ENCODE measurements around the gene CD93. TPM values are rescaled to one million over a fixed set of nuclear protein-coding genes. Genes with fewer than 3 reads are reported as not detected.

CD93 gene
- polyA plus RNA-seq, 2 of the 4 experiments (the other 2 are of a cell fraction), result not detected

DNA sequence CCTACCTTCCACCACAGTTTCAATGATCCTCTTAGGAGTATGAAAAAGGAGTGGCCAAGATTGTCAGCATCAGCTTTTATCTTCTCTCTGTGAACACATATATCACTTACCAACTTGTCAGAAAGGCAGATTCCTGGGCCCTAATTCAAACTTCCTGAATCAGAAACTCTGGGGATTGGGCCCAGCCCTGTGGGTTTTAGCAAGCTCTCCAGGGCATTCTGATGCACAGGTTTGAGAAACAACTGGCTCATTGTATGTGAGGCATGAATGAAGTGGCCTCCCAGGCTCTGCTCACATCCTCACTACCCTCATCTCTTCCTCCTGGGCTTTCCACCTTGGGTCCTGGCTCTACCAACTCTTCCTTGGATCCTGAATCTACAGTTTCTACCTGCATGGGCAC, 23.5 kb downstream of the CD93 start:
- ATAC-seq (no peak), DNase-seq (ENCODE audit: low read depth in 1 of 2, low spot score in 1 of 2) (no peak), FAIRE-seq (no peak)
- Histone ChIP-seq H3K4me1 (peaks cover 18% of the 10 kb centered on the region), H3K9me3 (no peaks in the 10 kb centered on the region), H3K4me3 (no peak overlapping the region), H3K27ac (peak overlapping the region in 1 of 2 experiments; percentile 35; a peak in 2 of 6 replicates), H3K4me2 (no peak overlapping the region)
- TF ChIP-seq NPAS2 (CRISPR knock-in tag; IDR thresholded peaks at IDR 0.05; ENCODE audit: borderline replicate concordance), result no peak
- TF ChIP-seq CEBPB (IDR thresholded peaks at IDR 0.05), result no peak
- TF ChIP-seq RCOR1 (IDR thresholded peaks at IDR 0.05; ENCODE audit: low read depth, low read length), result no peak
- TF ChIP-seq FOSL2 (IDR thresholded peaks at IDR 0.05), result no peak
- TF ChIP-seq FOSL2 (CRISPR knock-in tag; IDR thresholded peaks at IDR 0.05), result no peak
- TF ChIP-seq JUNB (IDR thresholded peaks at IDR 0.05), result no peak
- TF ChIP-seq RNF2 (IDR thresholded peaks at IDR 0.05; ENCODE audit: borderline replicate concordance, low read depth), result no peak
- no peak for TF ChIP-seq USF2 (IDR thresholded peaks at IDR 0.05)
- no peak for TF ChIP-seq KDM1A (IDR thresholded peaks at IDR 0.05; ENCODE audit: low read depth)
- TF ChIP-seq CBX8 (IDR thresholded peaks at IDR 0.05), result no peak
- no peak for TF ChIP-seq TP53 (CRISPR knock-in tag; IDR thresholded peaks at IDR 0.05)
- no peak for TF ChIP-seq HOXB5 (CRISPR knock-in tag; IDR thresholded peaks at IDR 0.05)
- TF ChIP-seq TFCP2L1 (CRISPR knock-in tag; IDR thresholded peaks at IDR 0.05), result no peak
- CTCF ChIA-PET, result interaction anchor here (0.6 to 11.3 kb wide), 18 partner anchors 13 to 724 kb away, joined by 3 to 125 read pairs (median 5); partner anchors contain the start of genes CD93 and THBD
- POLR2A ChIA-PET, result interaction anchor here (1.3 kb wide), 1 partner anchor 12 kb away, joined by 4 read pairs; no protein-coding TSS in a partner anchor

- DNase-seq (ENCODE audit: low read depth in 1 of 2, low spot score in 1 of 2) (peak; percentile 67 to 75), ATAC-seq (peak; percentile 93 to 98), FAIRE-seq (no peak)
- Histone ChIP-seq H3K27ac (peak overlapping the region; percentile 8 to 37; a peak in 5 of 6 replicates), H3K4me2 (peak overlapping the region; percentile 42; the same call in 2 of the 3 replicates), H3K4me3 (no peak overlapping the region), H3K4me1 (peaks cover 18% of the 10 kb centered on the region), H3K9me3 (no peaks in the 10 kb centered on the region)
- TF ChIP-seq EHMT2 (IDR thresholded peaks at IDR 0.05; ENCODE audit: low read depth) (no peak), RAD21 (conservative IDR thresholded peaks at IDR 0.05 in 1 of 2, IDR thresholded peaks at IDR 0.05 in 1 of 2) (peak; percentile 71 to 82), CTCF (IDR thresholded peaks at IDR 0.05) (peak; percentile 43; the same call in 2 of the 3 replicates), KDM1A (IDR thresholded peaks at IDR 0.05; ENCODE audit: low read depth) (no peak), ATOH8 (CRISPR knock-in tag; IDR thresholded peaks at IDR 0.05; ENCODE audit: low read depth) (no peak), SMC3 (IDR thresholded peaks at IDR 0.05) (peak; percentile 64), FOSL2 (IDR thresholded peaks at IDR 0.05) (peak; percentile 30; the same call in 1 of the 2 replicates), FOSL2 (CRISPR knock-in tag; IDR thresholded peaks at IDR 0.05) (peak; percentile 65)
- WGBS (ENCODE audit: missing lambda C conversion rate), result 51% methylated on average over 8 of the region's 8 CpGs
- ChIA-PET CTCF (interaction anchor here (0.6 to 11.3 kb wide), 22 partner anchors 12 to 723 kb away, joined by 3 to 125 read pairs (median 4); partner anchors contain the start of genes CD93 and THBD), POLR2A (interaction anchor here (1.3 kb wide), 1 partner anchor 11 kb away, joined by 4 read pairs; no protein-coding TSS in a partner anchor)
These were observed 24.2 kb downstream of the CD93 start for GRCh38 chr20:23061734-23062561.
